ENCODE data around the gene IZUMO1. TPM values are rescaled to one million over a fixed set of nuclear protein-coding genes. Genes with fewer than 3 reads are reported as not detected.
A peak's percentile ranks its signal among the peaks of the same experiment; 100 is the strongest.

Gene IZUMO1
- total and polyA plus RNA-seq, 2 of the 13 experiments (the other 11 are each of a cell fraction or from before 2014, with no cell fraction given) = 0.07 to 0.22 TPM

DNA sequence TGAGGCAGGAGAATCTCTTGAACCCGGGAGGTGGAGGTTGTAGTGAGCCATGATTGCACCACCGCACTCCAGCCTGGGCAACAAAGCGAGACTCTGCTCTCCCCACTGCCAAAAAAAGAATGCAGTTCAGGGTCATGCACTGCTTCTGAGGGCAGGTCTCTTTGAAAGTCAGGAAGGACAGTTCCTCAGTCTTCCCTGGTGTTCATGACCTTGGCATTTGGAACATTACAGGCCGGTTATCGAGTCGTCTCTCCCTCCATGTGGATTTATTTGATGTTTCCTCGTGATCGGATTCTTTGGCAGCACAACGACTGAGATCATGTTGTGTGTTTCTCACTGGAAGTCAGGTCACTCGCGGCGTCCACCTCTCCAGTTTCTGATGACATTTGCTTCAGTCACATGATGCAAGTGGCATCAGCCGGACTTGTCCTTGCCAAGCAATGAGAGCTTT lies 25.8 kb upstream of the IZUMO1 start (continued):
- TF ChIP-seq YY1 (IDR thresholded peaks at IDR 0.05; ENCODE audit: insufficient read depth, insufficient replicate concordance, low read depth, low read length) = no peak
- TF ChIP-seq ZBTB20 (CRISPR knock-in tag; IDR thresholded peaks at IDR 0.05; ENCODE audit: borderline replicate concordance, low read depth) = no peak
- no peak for TF ChIP-seq SRSF4 (IDR thresholded peaks at IDR 0.05; ENCODE audit: low read depth, low read length, poor library complexity, severe bottlenecking)
- TF ChIP-seq, protein P1, sequence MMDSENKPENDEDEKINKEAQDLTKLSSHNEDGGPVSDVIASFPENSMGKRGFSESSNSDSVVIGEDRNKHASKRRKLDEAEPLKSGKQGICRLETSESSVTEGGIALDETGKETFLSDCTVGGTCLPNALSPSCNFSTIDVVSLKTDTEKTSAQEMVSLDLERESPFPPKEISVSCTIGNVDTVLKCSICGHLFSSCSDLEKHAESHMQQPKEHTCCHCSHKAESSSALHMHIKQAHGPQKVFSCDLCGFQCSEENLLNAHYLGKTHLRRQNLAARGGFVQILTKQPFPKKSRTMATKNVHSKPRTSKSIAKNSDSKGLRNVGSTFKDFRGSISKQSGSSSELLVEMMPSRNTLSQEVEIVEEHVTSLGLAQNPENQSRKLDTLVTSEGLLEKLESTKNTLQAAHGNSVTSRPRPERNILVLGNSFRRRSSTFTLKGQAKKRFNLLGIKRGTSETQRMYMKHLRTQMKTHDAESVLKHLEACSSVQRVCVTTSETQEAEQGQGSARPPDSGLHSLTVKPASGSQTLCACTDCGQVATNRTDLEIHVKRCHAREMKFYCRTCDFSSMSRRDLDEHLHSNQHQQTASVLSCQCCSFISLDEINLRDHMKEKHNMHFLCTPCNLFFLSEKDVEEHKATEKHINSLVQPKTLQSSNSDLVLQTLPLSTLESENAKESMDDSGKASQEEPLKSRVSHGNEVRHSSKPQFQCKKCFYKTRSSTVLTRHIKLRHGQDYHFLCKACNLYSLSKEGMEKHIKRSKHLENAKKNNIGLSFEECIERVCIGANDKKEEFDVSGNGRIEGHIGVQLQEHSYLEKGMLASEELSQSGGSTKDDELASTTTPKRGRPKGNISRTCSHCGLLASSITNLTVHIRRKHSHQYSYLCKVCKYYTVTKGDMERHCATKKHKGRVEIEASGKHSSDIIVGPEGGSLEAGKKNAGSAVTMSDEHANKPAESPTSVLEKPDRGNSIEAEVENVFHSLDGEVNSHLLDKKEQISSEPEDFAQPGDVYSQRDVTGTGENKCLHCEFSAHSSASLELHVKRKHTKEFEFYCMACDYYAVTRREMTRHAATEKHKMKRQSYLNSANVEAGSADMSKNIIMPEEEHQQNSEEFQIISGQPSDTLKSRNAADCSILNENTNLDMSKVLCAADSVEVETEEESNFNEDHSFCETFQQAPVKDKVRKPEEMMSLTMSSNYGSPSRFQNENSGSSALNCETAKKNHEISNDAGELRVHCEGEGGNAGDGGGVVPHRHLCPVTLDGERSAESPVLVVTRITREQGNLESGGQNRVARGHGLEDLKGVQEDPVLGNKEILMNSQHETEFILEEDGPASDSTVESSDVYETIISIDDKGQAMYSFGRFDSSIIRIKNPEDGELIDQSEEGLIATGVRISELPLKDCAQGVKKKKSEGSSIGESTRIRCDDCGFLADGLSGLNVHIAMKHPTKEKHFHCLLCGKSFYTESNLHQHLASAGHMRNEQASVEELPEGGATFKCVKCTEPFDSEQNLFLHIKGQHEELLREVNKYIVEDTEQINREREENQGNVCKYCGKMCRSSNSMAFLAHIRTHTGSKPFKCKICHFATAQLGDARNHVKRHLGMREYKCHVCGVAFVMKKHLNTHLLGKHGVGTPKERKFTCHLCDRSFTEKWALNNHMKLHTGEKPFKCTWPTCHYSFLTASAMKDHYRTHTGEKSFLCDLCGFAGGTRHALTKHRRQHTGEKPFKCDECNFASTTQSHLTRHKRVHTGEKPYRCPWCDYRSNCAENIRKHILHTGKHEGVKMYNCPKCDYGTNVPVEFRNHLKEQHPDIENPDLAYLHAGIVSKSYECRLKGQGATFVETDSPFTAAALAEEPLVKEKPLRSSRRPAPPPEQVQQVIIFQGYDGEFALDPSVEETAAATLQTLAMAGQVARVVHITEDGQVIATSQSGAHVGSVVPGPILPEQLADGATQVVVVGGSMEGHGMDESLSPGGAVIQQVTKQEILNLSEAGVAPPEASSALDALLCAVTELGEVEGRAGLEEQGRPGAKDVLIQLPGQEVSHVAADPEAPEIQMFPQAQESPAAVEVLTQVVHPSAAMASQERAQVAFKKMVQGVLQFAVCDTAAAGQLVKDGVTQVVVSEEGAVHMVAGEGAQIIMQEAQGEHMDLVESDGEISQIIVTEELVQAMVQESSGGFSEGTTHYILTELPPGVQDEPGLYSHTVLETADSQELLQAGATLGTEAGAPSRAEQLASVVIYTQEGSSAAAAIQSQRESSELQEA (CRISPR knock-in tag; IDR thresholded peaks at IDR 0.05; ENCODE audit: not compliant biosample characterization) = no peak
- TF ChIP-seq, protein P2, sequence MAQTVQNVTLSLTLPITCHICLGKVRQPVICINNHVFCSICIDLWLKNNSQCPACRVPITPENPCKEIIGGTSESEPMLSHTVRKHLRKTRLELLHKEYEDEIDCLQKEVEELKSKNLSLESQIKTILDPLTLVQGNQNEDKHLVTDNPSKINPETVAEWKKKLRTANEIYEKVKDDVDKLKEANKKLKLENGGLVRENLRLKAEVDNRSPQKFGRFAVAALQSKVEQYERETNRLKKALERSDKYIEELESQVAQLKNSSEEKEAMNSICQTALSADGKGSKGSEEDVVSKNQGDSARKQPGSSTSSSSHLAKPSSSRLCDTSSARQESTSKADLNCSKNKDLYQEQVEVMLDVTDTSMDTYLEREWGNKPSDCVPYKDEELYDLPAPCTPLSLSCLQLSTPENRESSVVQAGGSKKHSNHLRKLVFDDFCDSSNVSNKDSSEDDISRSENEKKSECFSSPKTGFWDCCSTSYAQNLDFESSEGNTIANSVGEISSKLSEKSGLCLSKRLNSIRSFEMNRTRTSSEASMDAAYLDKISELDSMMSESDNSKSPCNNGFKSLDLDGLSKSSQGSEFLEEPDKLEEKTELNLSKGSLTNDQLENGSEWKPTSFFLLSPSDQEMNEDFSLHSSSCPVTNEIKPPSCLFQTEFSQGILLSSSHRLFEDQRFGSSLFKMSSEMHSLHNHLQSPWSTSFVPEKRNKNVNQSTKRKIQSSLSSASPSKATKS (CRISPR knock-in tag; IDR thresholded peaks at IDR 0.05) = no peak
- TF ChIP-seq MED8 (CRISPR knock-in tag; IDR thresholded peaks at IDR 0.05; ENCODE audit: insufficient replicate concordance) = no peak
- TF ChIP-seq RXRB (CRISPR knock-in tag; IDR thresholded peaks at IDR 0.05; ENCODE audit: borderline replicate concordance) = peak; percentile 90
- no peak for TF ChIP-seq YEATS2 (CRISPR knock-in tag; IDR thresholded peaks at IDR 0.05; ENCODE audit: borderline replicate concordance)
- no peak for TF ChIP-seq ETV6 (CRISPR knock-in tag; conservative IDR thresholded peaks at IDR 0.05)
- no peak for TF ChIP-seq TSC22D2 (CRISPR knock-in tag; IDR thresholded peaks at IDR 0.05; ENCODE audit: borderline replicate concordance)
- TF ChIP-seq CCDC6 (CRISPR knock-in tag; IDR thresholded peaks at IDR 0.05) = no peak
- no peak for TF ChIP-seq CBX2 (IDR thresholded peaks at IDR 0.05; ENCODE audit: low read depth, low read length)
- no peak for TF ChIP-seq CBX2 (CRISPR knock-in tag; IDR thresholded peaks at IDR 0.05; ENCODE audit: low read depth)
- no peak for TF ChIP-seq AKAP8 (CRISPR knock-in tag; IDR thresholded peaks at IDR 0.05)
- no peak for TF ChIP-seq POLR2G (IDR thresholded peaks at IDR 0.05; ENCODE audit: low read depth, low read length)
- TF ChIP-seq, protein P3, sequence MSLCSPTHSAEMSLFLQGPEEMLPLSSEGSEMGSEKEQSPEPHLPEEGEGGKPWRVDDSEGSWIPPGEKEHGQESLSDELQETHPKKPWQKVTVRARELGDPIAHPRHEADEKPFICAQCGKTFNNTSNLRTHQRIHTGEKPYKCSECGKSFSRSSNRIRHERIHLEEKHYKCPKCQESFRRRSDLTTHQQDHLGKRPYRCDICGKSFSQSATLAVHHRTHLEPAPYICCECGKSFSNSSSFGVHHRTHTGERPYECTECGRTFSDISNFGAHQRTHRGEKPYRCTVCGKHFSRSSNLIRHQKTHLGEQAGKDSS (CRISPR knock-in tag; IDR thresholded peaks at IDR 0.05; ENCODE audit: borderline replicate concordance, low read depth) = peak; percentile 59; the same call in 1 of the 2 replicates
- no peak for TF ChIP-seq AHR (CRISPR knock-in tag; IDR thresholded peaks at IDR 0.05)
- TF ChIP-seq PCBP1 (IDR thresholded peaks at IDR 0.05; ENCODE audit: borderline replicate concordance, low read depth, low read length) = no peak
- no peak for TF ChIP-seq ZNF614 (CRISPR knock-in tag; IDR thresholded peaks at IDR 0.05; ENCODE audit: borderline replicate concordance)
- no peak for TF ChIP-seq ZNF230 (CRISPR knock-in tag; IDR thresholded peaks at IDR 0.05)

Measured in HepG2 (cell line).